HCT116 (cell line): ENCODE data around the gene IGFBP6. TPM values are rescaled to one million over a fixed set of nuclear protein-coding genes. Genes with fewer than 3 reads are reported as not detected.
A peak's percentile ranks its signal among the peaks of the same experiment; 100 is the strongest.

Experiments used
- ATAC-seq: fragments of 200-7000 bp; cut with Tn5 transposase; 2 replicates; pipeline ENCODE4 v1.9.1; 2020; ENCODE audit warnings: mild to moderate bottlenecking, moderate library complexity
- BruUV-seq: library from RNA; stranded (reverse); fragments of 400-500 nt; replicated peaks from 2 replicates; lab custom pipeline; 2021; lab: Mats Ljungman, UMichigan
- CTCF ChIA-PET: fragments of 300-600 bp; sonication (Branson Sonifier 250); formaldehyde crosslinking; loops from one replicate; lab custom pipeline; 2021; ENCODE audit warnings: antibody characterized with exemption; lab: Charles Lee
- POLR2A ChIA-PET: fragments of 300-600, 350-600 bp; sonication (Branson Sonifier 250); formaldehyde crosslinking; loops from one replicate; lab custom pipeline; 2021; ENCODE audit warnings: antibody characterized with exemption; lab: Charles Lee
- RAD21 ChIA-PET, 2 experiments: fragments of 300-600 bp; sonication (Branson Sonifier 250); formaldehyde crosslinking; loops; one replicate each; lab custom pipeline; 2023; ENCODE audit warnings: low total read pairs in 2 of 2; ENCODE audit not compliant: uncharacterized antibody in 2 of 2, unreplicated experiment in 2 of 2, low non-redundant PET in 1 of 2; lab: Charles Lee
- DNase-seq: peaks from one replicate; pipeline ENCODE4 v3.0.0-alpha.2; 2010; ENCODE audit warnings: low read depth, low spot score
- H2AFZ ChIP-seq: fragments of 200-600 bp; shearing (Covaris generic), sonication (generic); 2 replicates; pipeline ENCODE4 v1.6.1; 2017; ENCODE audit warnings: low read depth, mixed run types, mixed read lengths, antibody characterized with exemption, low read length; ENCODE audit not compliant: poor library complexity, severe bottlenecking
- H3K27ac ChIP-seq: 2 replicates; pipeline ENCODE4 v1.5.1; 2012; ENCODE audit warnings: low read depth, low read length
- H3K27me3 ChIP-seq: fragments of 200-600 bp; sonication (generic); 2 replicates; pipeline ENCODE4 v1.6.1; 2016; ENCODE audit warnings: mixed run types, low read length, mixed read lengths; ENCODE audit not compliant: insufficient read depth
- H3K36me3 ChIP-seq, 2 experiments: fragments of 200-500 bp in 1 of 2; fragments of 200-600 bp in 1 of 2; sonication (Bioruptor generic) in 1 of 2; sonication (generic) in 1 of 2; 2 replicates each; pipeline versions ENCODE4 v1.5.1 to v1.6.1; 2014 to 2016; ENCODE audit warnings: low read length in 2 of 2, inconsistent platforms in 1 of 2, mixed read lengths in 1 of 2, mixed run types in 1 of 2; ENCODE audit not compliant: insufficient read depth in 2 of 2, control insufficient read depth in 1 of 2
- H3K4me1 ChIP-seq, 2 experiments: fragments of 200-600 bp in 1 of 2; sonication (generic) in 1 of 2; 2 replicates each; pipeline versions ENCODE4 v1.5.1 to v1.6.1; 2012 to 2017; ENCODE audit warnings: low read length in 2 of 2, inconsistent platforms in 1 of 2, mild to moderate bottlenecking in 1 of 2, mixed read lengths in 1 of 2, mixed run types in 1 of 2, moderate library complexity in 1 of 2; ENCODE audit not compliant: insufficient read depth in 2 of 2, control insufficient read depth in 1 of 2
- H3K4me2 ChIP-seq: fragments of 200-600 bp; sonication (generic); 2 replicates; pipeline ENCODE4 v1.6.1; 2017; ENCODE audit warnings: mixed run types, low read length, mixed read lengths
- H3K4me3 ChIP-seq, 2 experiments: fragments of 200-600 bp in 1 of 2; sonication (generic) in 1 of 2; replicated peaks in 1 of 2; 2 replicates each; pipeline ENCODE4 v1.5.1; 2011 to 2016; ENCODE audit warnings: low read length in 2 of 2, control low read depth in 1 of 2, low read depth in 1 of 2, mild to moderate bottlenecking in 1 of 2, mixed read lengths in 1 of 2, mixed run types in 1 of 2
- H3K79me2 ChIP-seq: fragments of 200-600 bp; sonication (generic); 2 replicates; pipeline ENCODE4 v1.6.1; 2017; ENCODE audit warnings: mild to moderate bottlenecking, mixed run types, low read length, moderate library complexity, mixed read lengths; ENCODE audit not compliant: insufficient read depth
- H3K9ac ChIP-seq: fragments of 200-600 bp; sonication (generic); 2 replicates; pipeline ENCODE4 v1.6.1; 2016; ENCODE audit warnings: low read length, mixed read lengths
- H3K9me2 ChIP-seq: fragments of 200-600 bp; sonication (generic), shearing (Covaris generic); 2 replicates; pipeline ENCODE4 v1.6.1; 2017; ENCODE audit warnings: mixed run types, mild to moderate bottlenecking, moderate library complexity; ENCODE audit not compliant: insufficient read depth
- H3K9me3 ChIP-seq, 2 experiments: fragments of 200-500 bp in 1 of 2; fragments of 200-600 bp in 1 of 2; sonication (Bioruptor generic) in 1 of 2; sonication (generic) in 1 of 2; 2 replicates each; pipeline ENCODE4 v1.6.1; 2014 to 2017; ENCODE audit warnings: low read length in 2 of 2, mixed read lengths in 2 of 2, inconsistent platforms in 1 of 2, low read depth in 1 of 2, mild to moderate bottlenecking in 1 of 2, mixed run types in 1 of 2, moderate library complexity in 1 of 2; ENCODE audit not compliant: control insufficient read depth in 1 of 2, insufficient read depth in 1 of 2
- H4K20me1 ChIP-seq: fragments of 200-600 bp; sonication (generic), shearing (Covaris generic); 2 replicates; pipeline ENCODE4 v1.6.1; 2017; ENCODE audit warnings: mixed run types, mild to moderate bottlenecking, moderate library complexity; ENCODE audit not compliant: insufficient read depth
- EGR1 ChIP-seq: IDR thresholded peaks from 2 replicates; pipeline ENCODE4 v1.6.1; 2012; ENCODE audit warnings: low read depth
- JUND ChIP-seq: IDR thresholded peaks from 2 replicates; pipeline ENCODE4 v1.6.1; 2012
- SRF ChIP-seq: IDR thresholded peaks from 2 replicates; pipeline ENCODE4 v1.6.1; 2012; ENCODE audit warnings: low read depth
- TCF7L2 ChIP-seq: IDR thresholded peaks from 2 replicates; pipeline ENCODE4 v1.7.0; 2011; ENCODE audit warnings: borderline replicate concordance, inconsistent platforms; ENCODE audit not compliant: insufficient read depth, insufficient read length; ENCODE audit errors: extremely low read depth
- intact Hi-C: fragments of 100-400 bp; cut with micrococcal nuclease; formaldehyde crosslinking; loops from 2 replicates; pipeline ENCODE4 v1.10.0; 2022
- total RNA-seq: library from RNA; stranded (reverse); gene quantifications from one replicate; pipeline ENCODE4 v1.2.1, GENCODE V29; 2021; ENCODE audit not compliant: unreplicated experiment

IGFBP6 gene
- total RNA-seq, 1 experiment from 2014 or later: 83.4 TPM

DNA sequence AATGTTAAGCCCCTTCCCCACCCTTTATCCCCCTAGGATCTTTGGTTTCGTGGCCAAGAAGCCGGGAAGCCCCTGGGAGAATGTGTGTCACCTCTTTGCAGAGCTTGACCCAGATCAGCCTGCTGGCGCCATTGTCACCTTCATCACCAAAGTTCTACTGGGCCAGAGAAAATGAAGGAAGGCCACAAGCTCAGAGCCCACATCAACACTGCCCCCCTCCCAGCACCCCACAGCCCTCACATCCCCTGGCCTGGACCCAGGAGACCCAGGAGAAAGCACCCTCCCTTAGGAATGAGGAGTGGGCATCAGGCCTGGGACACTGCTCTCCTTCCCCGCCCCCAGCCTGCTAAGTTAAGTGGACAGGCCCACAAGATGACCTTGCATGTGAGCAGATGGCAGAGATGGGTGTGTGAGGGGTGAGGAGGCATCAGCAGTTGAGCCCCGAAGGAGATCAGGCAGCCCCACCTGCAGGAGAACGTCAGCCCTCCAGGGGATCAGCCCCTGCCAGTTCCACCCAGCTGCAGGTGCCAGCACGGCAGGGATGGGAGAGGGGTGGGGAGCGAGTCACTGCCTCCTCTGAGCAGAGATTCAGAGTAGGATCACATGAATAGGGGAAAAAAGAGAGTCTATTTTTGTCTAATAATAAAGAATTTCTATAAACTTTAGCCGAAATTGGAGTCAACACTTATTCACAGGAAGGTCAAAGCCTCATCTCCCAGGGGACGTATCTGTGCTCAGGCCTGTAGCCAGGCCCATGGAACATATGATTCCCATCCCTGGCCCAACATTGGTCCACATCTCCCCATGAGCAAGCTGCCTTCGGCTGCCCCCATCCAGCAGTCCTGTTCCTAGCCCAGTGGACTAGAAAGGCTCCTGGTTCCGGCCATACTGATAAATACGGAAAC is 33.5 kb upstream of the IGFBP6 start:
- TSS peak; percentile 33 for BruUV-seq
- POLR2A ChIA-PET: interaction anchor here (0.8 kb wide), 1 partner anchor 10 kb away, joined by 4 read pairs; no protein-coding TSS in a partner anchor
- no peaks in the 10 kb centered on the region for H3K9me3 ChIP-seq
- H4K20me1 ChIP-seq: peaks cover 3% of the 10 kb centered on the region; the same call in 1 of the 2 replicates
- CTCF ChIA-PET: interaction anchor here (0.8 to 3.9 kb wide), 3 partner anchors 15 to 134 kb away, joined by 3 to 110 read pairs (median 4); partner anchors contain the start of genes IGFBP6 and SPRYD3
- H3K4me1 ChIP-seq: peaks cover 25 to 56% of the 10 kb centered on the region in 2 experiments
- H3K36me3 ChIP-seq: peaks cover 3 to 29% of the 10 kb centered on the region in 2 experiments; a peak in 3 of 4 replicates
- H3K9ac ChIP-seq: no peak overlapping the region
- no peak overlapping the region for H3K27ac ChIP-seq
- no peaks in the 10 kb centered on the region for H3K79me2 ChIP-seq
- RAD21 ChIA-PET: interaction anchor here in 1 of 2 experiments (0.6 to 3.2 kb wide), 2 partner anchors 26 to 35 kb away, joined by 3 to 27 read pairs; no protein-coding TSS in a partner anchor
- DNase-seq: no peak
- ATAC-seq: no peak
- intact Hi-C loops: loop anchor here (10.0 kb wide), 1 partner anchor 221 kb away; no protein-coding TSS in a partner anchor
- H2AFZ ChIP-seq: no peak overlapping the region
- no peaks in the 10 kb centered on the region for H3K27me3 ChIP-seq
- no peaks in the 10 kb centered on the region for H3K9me2 ChIP-seq
- no peak for TF ChIP-seq SRF
- no peak for TF ChIP-seq TCF7L2
- H3K4me2 ChIP-seq: no peak overlapping the region
- H3K4me3 ChIP-seq: no peak overlapping the region

DNA sequence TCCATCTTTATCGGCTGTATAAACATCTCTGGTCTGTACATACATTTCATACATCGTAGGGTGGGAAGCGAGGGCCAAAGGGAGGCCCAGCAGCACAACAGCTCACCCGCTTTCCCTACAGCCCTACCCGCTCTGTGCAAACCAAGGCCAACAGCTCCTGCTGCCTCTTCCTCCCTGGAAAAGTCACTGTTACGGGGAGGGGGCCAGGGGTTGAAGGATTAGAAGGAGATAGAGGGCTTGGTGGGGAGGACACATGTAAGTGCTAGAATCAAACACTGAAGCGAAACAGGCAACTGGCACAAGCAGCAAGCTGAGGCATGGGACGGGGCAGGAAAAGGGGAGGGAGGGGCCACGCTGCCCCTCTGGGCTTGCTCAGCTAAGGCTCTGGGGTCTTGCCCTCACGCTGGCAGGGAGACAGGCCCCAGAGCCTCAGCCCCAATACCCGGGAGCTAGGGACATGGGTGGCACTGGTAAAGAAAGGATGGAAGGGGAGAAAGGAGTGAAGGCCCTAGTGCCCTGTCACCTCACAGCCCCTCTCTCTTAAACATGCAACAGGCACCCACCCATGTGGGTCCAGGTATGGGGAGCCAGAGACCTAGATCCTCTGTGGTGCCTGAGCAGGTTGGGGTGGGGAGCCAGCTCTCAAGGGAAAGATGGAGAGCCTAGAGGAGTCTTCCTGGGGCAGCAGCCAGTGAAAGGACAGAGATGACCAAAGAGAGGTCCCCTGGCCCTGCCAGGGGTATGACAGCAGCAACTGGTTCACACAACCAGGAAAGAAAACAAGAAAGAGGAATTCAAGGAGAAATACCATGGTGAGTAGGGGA is 32.6 kb upstream of the IGFBP6 start:
- no peak for ATAC-seq
- Histone ChIP-seq H3K9me3 (no peaks in the 10 kb centered on the region), H3K79me2 (no peaks in the 10 kb centered on the region), H4K20me1 (peaks cover 3% of the 10 kb centered on the region; the same call in 1 of the 2 replicates), H3K9me2 (no peaks in the 10 kb centered on the region), H3K27ac (no peak overlapping the region), H3K4me1 (peaks cover 25 to 56% of the 10 kb centered on the region in 2 experiments), H3K9ac (no peak overlapping the region), H2AFZ (no peak overlapping the region), H3K36me3 (peaks cover 3 to 29% of the 10 kb centered on the region in 2 experiments; a peak in 3 of 4 replicates), H3K4me3 (no peak overlapping the region), H3K4me2 (no peak overlapping the region), H3K27me3 (no peaks in the 10 kb centered on the region)
- POLR2A ChIA-PET: interaction anchor here (0.8 to 2.9 kb wide), 5 partner anchors 10 to 34 kb away, joined by 3 to 13 read pairs (median 4); partner anchors contain the start of genes IGFBP6 and SPRYD3
- RAD21 ChIA-PET: interaction anchor here (0.6 to 3.2 kb wide), 9 partner anchors 10 to 133 kb away, joined by 3 to 30 read pairs (median 6); partner anchors contain the start of genes IGFBP6 (in 1 of the 2), SOAT2 (in 1 of the 2) and SPRYD3 (in 1 of the 2)
- CTCF ChIA-PET: interaction anchor here (1.1 to 3.9 kb wide), 18 partner anchors 11 to 280 kb away, joined by 3 to 110 read pairs (median 8); partner anchors contain the start of genes CSAD, IGFBP6, SPRYD3 and ZNF740
- TF ChIP-seq JUND (no peak), EGR1 (no peak)
- DNase-seq: no peak
- intact Hi-C loops: loop anchor here (10.0 kb wide), 1 partner anchor 220 kb away; no protein-coding TSS in a partner anchor
- BruUV-seq: no TSS peak
